ENCODE results near the gene DLK1. TPM values are rescaled to one million over a fixed set of nuclear protein-coding genes. Genes with fewer than 3 reads are reported as not detected.
A peak's percentile ranks its signal among the peaks of the same experiment; 100 is the strongest.

DLK1 gene
- total and polyA plus RNA-seq, 4 donors: 0.05 to 9.9 (median 1.2) TPM; not detected in 1

GRCh38 chr14:100783630-100784370 is 57.1 kb downstream of the DLK1 start:
- whole genome bisulfite sequencing, 2 donors: 90 to 93% methylated on average over 27 of the region's 27 CpGs
- H3K36me3 ChIP-seq (ENCODE audit: control insufficient read depth in 4 of 4, insufficient read depth in 4 of 4, low read length in 4 of 4): no peaks in the 10 kb centered on the region
- H3K4me3 ChIP-seq: no peak overlapping the region
- DNase-seq (peak in 1 of 3 donors; percentile 10), ATAC-seq (ENCODE audit: insufficient read depth, low FRiP score) (no peak)
- H3K27me3 ChIP-seq (ENCODE audit: control insufficient read depth in 3 of 3, insufficient read depth in 3 of 3, low read length in 2 of 3): no peaks in the 10 kb centered on the region
- no peak for TF ChIP-seq CTCF (IDR thresholded peaks at IDR 0.05; ENCODE audit: control extremely low read depth, extremely low read depth)
- peaks cover 0 to 19% (median 4%) of the 10 kb centered on the region in 5 donors for H3K4me1 ChIP-seq (ENCODE audit: control insufficient read depth in 5 of 5, insufficient read depth in 5 of 5, low read length in 5 of 5)
- no peak overlapping the region for H3K27ac ChIP-seq (ENCODE audit: low read depth in 1 of 2, low read length in 1 of 2)
- H3K9me3 ChIP-seq (ENCODE audit: control insufficient read depth in 4 of 4, insufficient read depth in 3 of 4, low read length in 3 of 4): no peaks in the 10 kb centered on the region
- H3K9ac ChIP-seq (ENCODE audit: insufficient read depth in 1 of 2, low read length in 2 of 2): no peak overlapping the region

DNA sequence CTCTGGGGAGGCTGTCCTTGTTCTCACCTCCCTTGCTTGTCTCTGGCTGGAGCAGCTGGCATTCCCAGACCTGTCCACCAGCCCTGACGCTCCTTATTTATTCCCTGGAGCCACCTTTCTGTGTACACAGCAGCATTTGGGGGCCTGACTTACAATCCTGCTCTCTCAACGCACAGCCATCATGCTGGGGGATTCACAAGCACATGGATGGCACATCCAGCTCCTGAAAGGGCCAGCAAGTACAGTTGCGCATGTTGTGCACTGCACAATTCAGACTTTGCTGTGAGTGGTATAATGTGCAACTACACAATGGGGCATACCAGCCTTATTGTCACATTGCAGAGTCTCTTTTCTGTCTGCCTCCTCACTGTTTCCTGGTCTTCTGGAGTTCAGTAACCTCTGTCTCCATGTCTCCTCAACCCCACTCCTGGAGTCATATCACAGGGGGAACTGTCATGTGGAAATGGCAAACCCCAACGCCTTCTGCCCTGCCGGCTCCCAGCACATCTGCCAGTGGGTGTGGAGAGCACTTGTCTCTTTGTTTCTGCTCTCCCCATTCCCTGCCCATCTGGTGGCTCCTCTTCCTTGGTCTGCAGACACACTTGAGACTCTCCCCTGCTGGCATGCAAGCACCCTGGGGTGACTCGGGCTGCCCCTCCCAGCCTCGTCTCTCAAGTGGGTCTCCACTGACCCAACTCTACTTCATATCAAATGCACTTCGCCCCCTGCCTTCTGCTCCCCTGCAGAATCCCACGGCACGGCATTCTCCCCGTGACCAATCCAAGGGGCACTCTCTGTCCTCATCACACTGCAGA is 58.0 kb downstream of the DLK1 start:
- Histone ChIP-seq H3K9ac (ENCODE audit: insufficient read depth in 1 of 2, low read length in 2 of 2) (no peak overlapping the region), H3K27ac (ENCODE audit: low read depth in 1 of 2, low read length in 1 of 2) (no peak overlapping the region), H3K36me3 (ENCODE audit: control insufficient read depth in 4 of 4, insufficient read depth in 4 of 4, low read length in 4 of 4) (no peaks in the 10 kb centered on the region), H3K4me3 (no peak overlapping the region), H3K27me3 (ENCODE audit: control insufficient read depth in 3 of 3, insufficient read depth in 3 of 3, low read length in 2 of 3) (no peaks in the 10 kb centered on the region), H3K4me1 (ENCODE audit: control insufficient read depth in 5 of 5, insufficient read depth in 5 of 5, low read length in 5 of 5) (peaks cover 0 to 22% (median 4%) of the 10 kb centered on the region in 5 donors), H3K9me3 (ENCODE audit: control insufficient read depth in 4 of 4, insufficient read depth in 3 of 4, low read length in 3 of 4) (no peaks in the 10 kb centered on the region)
- DNase-seq: no peak
- no peak for ATAC-seq (ENCODE audit: insufficient read depth, low FRiP score)
- 88 to 97% methylated on average over 11 of the region's 11 CpGs for WGBS, 2 donors
- TF ChIP-seq CTCF (IDR thresholded peaks at IDR 0.05; ENCODE audit: control extremely low read depth, extremely low read depth): no peak

- H3K27me3 ChIP-seq (ENCODE audit: control insufficient read depth in 3 of 3, insufficient read depth in 3 of 3, low read length in 2 of 3): no peaks in the 10 kb centered on the region
- DNase-seq (no peak), ATAC-seq (ENCODE audit: insufficient read depth, low FRiP score) (no peak)
- no peak overlapping the region for H3K9ac ChIP-seq (ENCODE audit: insufficient read depth in 1 of 2, low read length in 2 of 2)
- no peaks in the 10 kb centered on the region for H3K36me3 ChIP-seq (ENCODE audit: control insufficient read depth in 4 of 4, insufficient read depth in 4 of 4, low read length in 4 of 4)
- WGBS, 2 donors: 92% methylated on average over 4 of the region's 4 CpGs
- no peaks in the 10 kb centered on the region for H3K9me3 ChIP-seq (ENCODE audit: control insufficient read depth in 4 of 4, insufficient read depth in 3 of 4, low read length in 3 of 4)
- H3K4me1 ChIP-seq (ENCODE audit: control insufficient read depth in 5 of 5, insufficient read depth in 5 of 5, low read length in 5 of 5): peaks cover 0 to 22% (median 4%) of the 10 kb centered on the region in 5 donors
- H3K27ac ChIP-seq (ENCODE audit: low read depth in 1 of 2, low read length in 1 of 2): no peak overlapping the region
- TF ChIP-seq CTCF (IDR thresholded peaks at IDR 0.05; ENCODE audit: control extremely low read depth, extremely low read depth): no peak
- H3K4me3 ChIP-seq: no peak overlapping the region
These were observed 58.6 kb downstream of the DLK1 start for GRCh38 chr14:100785338-100785615.

All from lung (tissue), 12 donors.